ENCODE data around the gene FBXO42. TPM values are rescaled to one million over a fixed set of nuclear protein-coding genes. Genes with fewer than 3 reads are reported as not detected.

Gene FBXO42
- total RNA-seq, 1 donor from 2014 or later, result 11.9 TPM

DNA sequence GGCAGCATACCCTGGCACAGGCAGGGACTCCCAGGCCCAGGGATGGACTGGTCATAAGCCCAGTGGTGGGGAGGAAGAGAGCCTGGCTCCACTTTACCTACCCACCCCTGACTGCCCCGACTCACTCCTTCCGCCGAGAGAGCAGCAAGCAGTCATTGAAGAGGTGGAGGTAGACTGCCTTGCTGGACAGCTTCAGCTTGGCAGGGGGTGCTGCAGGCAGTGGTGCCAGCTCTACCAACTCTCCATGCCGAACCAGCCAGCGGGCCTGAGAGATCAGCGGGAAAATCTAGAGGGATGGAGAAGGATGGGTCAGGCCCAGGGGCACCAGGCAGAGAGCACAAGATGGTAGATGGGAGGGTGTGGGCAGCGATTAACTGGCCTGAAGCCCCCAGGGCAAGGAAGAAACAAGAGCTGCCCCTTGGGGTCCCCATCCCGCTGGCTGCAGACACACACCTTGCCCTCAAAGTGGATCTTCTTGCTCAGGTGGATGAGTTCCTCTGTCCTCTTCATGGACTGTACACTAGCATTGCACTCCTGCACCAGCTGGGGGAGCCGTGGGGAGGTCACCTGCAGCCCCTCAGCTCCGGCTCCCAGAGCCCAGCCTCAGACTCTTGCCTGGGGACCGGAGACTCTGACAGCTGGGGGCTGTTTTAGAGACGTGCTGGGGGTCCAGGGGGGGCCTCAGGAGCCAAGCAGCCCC, 147.5 kb downstream of the FBXO42 start:
- Histone ChIP-seq H3K4me3 (ENCODE audit: low read depth, low read length) (no peak overlapping the region), H3K36me3 (ENCODE audit: control insufficient read depth, insufficient read depth, low read length) (no peaks in the 10 kb centered on the region), H3K27me3 (ENCODE audit: control insufficient read depth, insufficient read depth, low read length) (no peaks in the 10 kb centered on the region)
- peak; percentile 51 for TF ChIP-seq CTCF (IDR thresholded peaks at IDR 0.05; ENCODE audit: insufficient read depth, low read length, poor library complexity, severe bottlenecking)
- DNase-seq (ENCODE audit: low read depth), result no peak

GRCh38 chr1:16204216-16204615, 148.1 kb downstream of the FBXO42 start:
- Histone ChIP-seq H3K36me3 (ENCODE audit: control insufficient read depth, insufficient read depth, low read length) (no peaks in the 10 kb centered on the region), H3K27me3 (ENCODE audit: control insufficient read depth, insufficient read depth, low read length) (no peaks in the 10 kb centered on the region), H3K4me3 (ENCODE audit: low read depth, low read length) (no peak overlapping the region)
- no peak for TF ChIP-seq CTCF (IDR thresholded peaks at IDR 0.05; ENCODE audit: insufficient read depth, low read length, poor library complexity, severe bottlenecking)
- no peak for DNase-seq (ENCODE audit: low read depth)

DNA sequence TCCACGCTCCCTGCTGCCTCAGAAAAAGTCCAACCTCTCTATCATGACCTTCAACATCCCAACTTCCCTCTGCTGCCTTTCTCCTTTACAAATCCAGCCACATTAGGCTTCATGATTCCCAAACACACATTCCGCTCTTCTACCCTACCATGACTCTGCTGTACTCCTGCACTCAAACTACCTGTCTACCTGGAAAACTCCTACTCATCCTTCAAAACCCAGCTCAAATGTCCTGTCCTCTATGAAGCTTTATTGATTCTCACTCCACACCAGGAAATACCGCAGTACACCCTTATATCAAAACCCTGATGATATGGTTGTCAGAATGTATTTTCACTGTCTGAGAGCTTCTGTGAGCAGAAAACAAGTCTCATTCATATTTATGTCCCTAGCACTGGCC, 148.7 kb downstream of the FBXO42 start:
- no peaks in the 10 kb centered on the region for H3K36me3 ChIP-seq (ENCODE audit: control insufficient read depth, insufficient read depth, low read length)
- no peaks in the 10 kb centered on the region for H3K27me3 ChIP-seq (ENCODE audit: control insufficient read depth, insufficient read depth, low read length)
- no peak for TF ChIP-seq CTCF (IDR thresholded peaks at IDR 0.05; ENCODE audit: insufficient read depth, low read length, poor library complexity, severe bottlenecking)
- no peak for DNase-seq (ENCODE audit: low read depth)
- no peak overlapping the region for H3K4me3 ChIP-seq (ENCODE audit: low read depth, low read length)

GRCh38 chr1:16202281-16203210, 149.7 kb downstream of the FBXO42 start:
- Histone ChIP-seq H3K4me3 (ENCODE audit: low read depth, low read length) (no peak overlapping the region), H3K36me3 (ENCODE audit: control insufficient read depth, insufficient read depth, low read length) (no peaks in the 10 kb centered on the region), H3K27me3 (ENCODE audit: control insufficient read depth, insufficient read depth, low read length) (no peaks in the 10 kb centered on the region)
- TF ChIP-seq CTCF (IDR thresholded peaks at IDR 0.05; ENCODE audit: insufficient read depth, low read length, poor library complexity, severe bottlenecking), result no peak
- DNase-seq (ENCODE audit: low read depth), result no peak

- Histone ChIP-seq H3K27me3 (ENCODE audit: control insufficient read depth, insufficient read depth, low read length) (no peaks in the 10 kb centered on the region), H3K4me3 (ENCODE audit: low read depth, low read length) (no peak overlapping the region), H3K36me3 (ENCODE audit: control insufficient read depth, insufficient read depth, low read length) (no peaks in the 10 kb centered on the region)
- no peak for DNase-seq (ENCODE audit: low read depth)
- no peak for TF ChIP-seq CTCF (IDR thresholded peaks at IDR 0.05; ENCODE audit: insufficient read depth, low read length, poor library complexity, severe bottlenecking)
Observed at GRCh38 chr1:16199700-16200099, 152.6 kb downstream of the FBXO42 start.

All from kidney epithelial cell (primary cell).